Activated CD4-positive, alpha-beta T cell treated with anti-CD3 and anti-CD28 coated beads, Interleukin-2, Interleukin-4, amounts not matched to agents 100 ng/mL and 50 ng/mL, durations not matched to agents 16 hours and 8 hours (primary cell): Measurements from ENCODE around the gene AKAP8L.

Source experiments
- DNase-seq: peaks from one replicate; pipeline ENCODE4 v3.0.0-alpha.2; 2020; ENCODE audit warnings: low spot score

AKAP8L gene

GRCh38 chr19:15432629-15433518 lies 14.1 kb upstream of the AKAP8L start:
- peak; percentile 94 for DNase-seq

- DNase-seq: no peak
Measured at GRCh38 chr19:15432018-15432494, 13.3 kb upstream of the AKAP8L start.

- DNase-seq: no peak
Measured at GRCh38 chr19:15431396-15432017, 12.7 kb upstream of the AKAP8L start.

- DNase-seq: no peak
Measured at GRCh38 chr19:15430526-15431120, 11.8 kb upstream of the AKAP8L start.

GRCh38 chr19:15429825-15430467 lies 11.2 kb upstream of the AKAP8L start:
- DNase-seq: no peak

GRCh38 chr19:15428956-15429824 lies 10.4 kb upstream of the AKAP8L start:
- DNase-seq: no peak

GRCh38 chr19:15427991-15428471 lies 9.2 kb upstream of the AKAP8L start:
- no peak for DNase-seq

- DNase-seq: no peak
Measured at GRCh38 chr19:15427350-15427700, 8.5 kb upstream of the AKAP8L start.

GRCh38 chr19:15426485-15427349 lies 7.9 kb upstream of the AKAP8L start:
- no peak for DNase-seq

GRCh38 chr19:15425321-15425950 lies 6.6 kb upstream of the AKAP8L start:
- no peak for DNase-seq

- DNase-seq: no peak
Measured at GRCh38 chr19:15424692-15425272, 6.0 kb upstream of the AKAP8L start.

- DNase-seq: no peak
Measured at GRCh38 chr19:15424121-15424520, 5.3 kb upstream of the AKAP8L start.

- no peak for DNase-seq
Measured at GRCh38 chr19:15423130-15423529, 4.3 kb upstream of the AKAP8L start.

GRCh38 chr19:15422296-15423075 lies 3.7 kb upstream of the AKAP8L start:
- DNase-seq: no peak

- no peak for DNase-seq
Measured at GRCh38 chr19:15421721-15422260, 3.0 kb upstream of the AKAP8L start.

- no peak for DNase-seq
Measured at GRCh38 chr19:15421136-15421695, 2.4 kb upstream of the AKAP8L start.

- peak; percentile 17 for DNase-seq
Measured at GRCh38 chr19:15419413-15420025, 731 bp upstream of the AKAP8L start.

- DNase-seq: no peak
Measured at GRCh38 chr19:15418231-15418578, 583 bp downstream of the AKAP8L start.
